GM06990 (cell line): ENCODE data around the gene LHX5.

Source experiments
- DNase-seq: peaks from one replicate; pipeline ENCODE4 v3.0.0-alpha.2; 2011; ENCODE audit not compliant: insufficient read length; ENCODE audit errors: extremely low read depth
- H3K27me3 ChIP-seq: replicated peaks from 2 replicates; pipeline ENCODE4 v1.6.0; 2011; ENCODE audit warnings: low read length; ENCODE audit not compliant: control insufficient read depth, insufficient read depth
- H3K36me3 ChIP-seq: 2 replicates; pipeline ENCODE4 v1.5.1; 2011; ENCODE audit warnings: low read length; ENCODE audit not compliant: control insufficient read depth, insufficient read depth
- H3K4me3 ChIP-seq: replicated peaks from 2 replicates; pipeline ENCODE4 v1.5.1; 2011; ENCODE audit warnings: low read depth, mild to moderate bottlenecking, control low read depth, low read length
- CTCF ChIP-seq: IDR thresholded peaks from 2 replicates; pipeline ENCODE4 v1.5.1; 2011; ENCODE audit warnings: low read length, control low read depth, mild to moderate bottlenecking, inconsistent platforms; ENCODE audit not compliant: insufficient read depth, poor library complexity, severe bottlenecking

The LHX5 gene

GRCh38 chr12:113506867-113507266 is 35.2 kb upstream of the LHX5 start:
- Histone ChIP-seq H3K4me3 (no peak overlapping the region), H3K27me3 (peaks cover 2% of the 10 kb centered on the region; the same call in 1 of the 2 replicates), H3K36me3 (no peaks in the 10 kb centered on the region)
- no peak for DNase-seq
- no peak for TF ChIP-seq CTCF

GRCh38 chr12:113505941-113506340 is 34.3 kb upstream of the LHX5 start:
- Histone ChIP-seq H3K4me3 (no peak overlapping the region), H3K27me3 (peaks cover 2% of the 10 kb centered on the region; the same call in 1 of the 2 replicates), H3K36me3 (no peaks in the 10 kb centered on the region)
- TF ChIP-seq CTCF, result no peak
- no peak for DNase-seq

GRCh38 chr12:113504917-113505316 is 33.2 kb upstream of the LHX5 start:
- Histone ChIP-seq H3K27me3 (no peaks in the 10 kb centered on the region; the same call in 1 of the 2 replicates), H3K36me3 (no peaks in the 10 kb centered on the region), H3K4me3 (no peak overlapping the region)
- no peak for DNase-seq
- TF ChIP-seq CTCF, result no peak

- no peak for TF ChIP-seq CTCF
- H3K36me3 ChIP-seq, result no peaks in the 10 kb centered on the region
- no peak overlapping the region for H3K4me3 ChIP-seq
- no peak for DNase-seq
- H3K27me3 ChIP-seq, result no peaks in the 10 kb centered on the region; the same call in 1 of the 2 replicates
Measured at GRCh38 chr12:113500782-113501311, 29.2 kb upstream of the LHX5 start.

GRCh38 chr12:113500306-113500675 is 28.6 kb upstream of the LHX5 start:
- no peak for DNase-seq
- no peaks in the 10 kb centered on the region for H3K36me3 ChIP-seq
- H3K27me3 ChIP-seq, result no peaks in the 10 kb centered on the region; the same call in 1 of the 2 replicates
- H3K4me3 ChIP-seq, result no peak overlapping the region
- TF ChIP-seq CTCF, result no peak

- TF ChIP-seq CTCF, result no peak
- H3K36me3 ChIP-seq, result no peaks in the 10 kb centered on the region
- H3K27me3 ChIP-seq, result no peaks in the 10 kb centered on the region; the same call in 1 of the 2 replicates
- no peak for DNase-seq
- H3K4me3 ChIP-seq, result no peak overlapping the region
Measured at GRCh38 chr12:113498490-113498889, 26.8 kb upstream of the LHX5 start.
